A549 (cell line): Measurements from ENCODE around the gene CA12. TPM values are rescaled to one million over a fixed set of nuclear protein-coding genes. Genes with fewer than 3 reads are reported as not detected.

Experiments
- ATAC-seq, 2 experiments: fragments of 200-7000 bp in 1 of 2; fragments of >200 bp in 1 of 2; cut with Nextera tagmentation in 1 of 2; cut with Tn5 transposase in 1 of 2; 3 replicates each; pipeline versions ENCODE4 v1.8.0 to v1.9.1; 2018 to 2020; ENCODE audit warnings: mild to moderate bottlenecking in 1 of 2, moderate library complexity in 1 of 2
- CTCF ChIA-PET: fragments of 300-600 bp; sonication (Branson Sonifier 250); formaldehyde crosslinking; extraction: SDS; loops from one replicate; lab custom pipeline; 2021; ENCODE audit warnings: antibody characterized with exemption, inconsistent platforms; lab: Yijun Ruan, JAX
- POLR2A ChIA-PET: fragments of 350-600 bp; formaldehyde crosslinking; extraction: SDS; loops from one replicate; lab custom pipeline; 2021; ENCODE audit warnings: antibody characterized with exemption, inconsistent platforms; lab: Yijun Ruan, JAX
- DNase-seq, 2 experiments: peaks; one replicate each; pipeline versions ENCODE4 v3.0.0 to v3.0.0-alpha.2; 2011 to 2016; ENCODE audit warnings: low read depth in 1 of 2, low spot score in 1 of 2
- FAIRE-seq: peaks from 2 replicates; lab custom pipeline; 2011; peaks lifted over from hg19 to GRCh38; lab: Jason Lieb, UNC
- H3K27ac ChIP-seq, 2 experiments: fragments of >200 bp; sonication (Bioruptor Twin); formaldehyde crosslinking; 3 replicates each; pipeline ENCODE4 v1.5.1; 2016 to 2017
- H3K4me1 ChIP-seq: fragments of >200 bp; sonication (Bioruptor Twin); formaldehyde crosslinking; 3 replicates; pipeline ENCODE4 v1.6.1; 2016
- H3K4me2 ChIP-seq: fragments of >200 bp; sonication (Bioruptor Twin); formaldehyde crosslinking; 3 replicates; pipeline ENCODE4 v1.6.1; 2016
- H3K4me3 ChIP-seq: fragments of >200 bp; sonication (Bioruptor Twin); formaldehyde crosslinking; 3 replicates; pipeline ENCODE4 v1.5.1; 2016
- H3K9me3 ChIP-seq: fragments of >200 bp; sonication (Bioruptor Twin); formaldehyde crosslinking; 3 replicates; pipeline ENCODE4 v1.6.1; 2016
- CBX8 ChIP-seq: fragments of 200-600 bp; sonication (generic); IDR thresholded peaks from 2 replicates; pipeline ENCODE4 v1.6.1; 2016
- CHD2 ChIP-seq: fragments of 150-350 bp; IDR thresholded peaks from 2 replicates; pipeline ENCODE4 v1.6.1; 2014; ENCODE audit warnings: low read length; ENCODE audit not compliant: partially characterized antibody
- CHD4 ChIP-seq: fragments of 200-600 bp; sonication (generic); IDR thresholded peaks from 2 replicates; pipeline ENCODE4 v1.6.1; 2016; ENCODE audit warnings: antibody characterized with exemption, mild to moderate bottlenecking, borderline replicate concordance
- E2F6 ChIP-seq: IDR thresholded peaks from 2 replicates; pipeline ENCODE4 v1.6.1; 2012; ENCODE audit warnings: low read depth, borderline replicate concordance
- EHF ChIP-seq: fragments of 250-450 bp; sonication (Bioruptor Pico); IDR thresholded peaks from 2 replicates; pipeline ENCODE4 v1.5.0; 2020; ENCODE audit warnings: mild to moderate bottlenecking
- ELK1 ChIP-seq: fragments of 150-350 bp; IDR thresholded peaks from 2 replicates; pipeline ENCODE4 v1.6.1; 2014; ENCODE audit warnings: low read depth, mild to moderate bottlenecking, low read length
- ESRRA ChIP-seq: fragments of 150-350 bp; IDR thresholded peaks from 2 replicates; pipeline ENCODE4 v1.6.1; 2014; ENCODE audit warnings: mild to moderate bottlenecking, low read length, borderline replicate concordance
- HDAC2 ChIP-seq: fragments of 200-600 bp; sonication (generic); IDR thresholded peaks from 2 replicates; pipeline ENCODE4 v1.6.1; 2016
- HEYL ChIP-seq: fragments of 250-450 bp; sonication (Bioruptor Pico); IDR thresholded peaks from 2 replicates; pipeline ENCODE4 v1.8.0; 2021; ENCODE audit warnings: mild to moderate bottlenecking, moderate library complexity
- HMGXB4 ChIP-seq: fragments of 250-450 bp; sonication (Bioruptor Pico); IDR thresholded peaks from 2 replicates; pipeline ENCODE4 v1.5.0; 2021; ENCODE audit warnings: mild to moderate bottlenecking, moderate library complexity, borderline replicate concordance
- KDM5A ChIP-seq: fragments of 200-600 bp; sonication (generic); IDR thresholded peaks from 2 replicates; pipeline ENCODE4 v1.6.1; 2016; ENCODE audit warnings: antibody characterized with exemption, mild to moderate bottlenecking
- MAFK ChIP-seq: fragments of 450-650 bp; IDR thresholded peaks from 2 replicates; pipeline ENCODE4 v1.6.1; 2014; ENCODE audit not compliant: partially characterized antibody
- NPAS2 ChIP-seq: fragments of 250-450 bp; sonication (Bioruptor Pico); IDR thresholded peaks from 2 replicates; pipeline ENCODE4 v1.8.0; 2022; ENCODE audit warnings: mild to moderate bottlenecking, moderate library complexity, borderline replicate concordance
- PBX3 ChIP-seq: IDR thresholded peaks from 2 replicates; pipeline ENCODE4 v1.6.1; 2012
- PHF8 ChIP-seq: fragments of 200-600 bp; sonication (generic); IDR thresholded peaks from 2 replicates; pipeline ENCODE4 v1.6.1; 2016; ENCODE audit warnings: low read depth, mild to moderate bottlenecking, antibody characterized with exemption, moderate library complexity, borderline replicate concordance
- RAD21 ChIP-seq, 2 experiments: fragments of >200 bp in 1 of 2; sonication (Bioruptor Twin) in 1 of 2; formaldehyde crosslinking in 1 of 2; IDR thresholded peaks in 1 of 2; conservative IDR thresholded peaks in 1 of 2; 2 replicates in 1 of 2; 3 replicates in 1 of 2; pipeline ENCODE4 v1.6.1; 2012 to 2018; ENCODE audit warnings: inconsistent platforms in 1 of 2
- RFX5 ChIP-seq: fragments of 450-650 bp; IDR thresholded peaks from 2 replicates; pipeline ENCODE4 v1.7.1; 2014; ENCODE audit warnings: antibody characterized with exemption, mild to moderate bottlenecking, moderate library complexity
- RNF2 ChIP-seq: fragments of 200-600 bp; sonication (generic); IDR thresholded peaks from 2 replicates; pipeline ENCODE4 v1.6.1; 2016; ENCODE audit warnings: low read depth, mild to moderate bottlenecking, antibody characterized with exemption, moderate library complexity, borderline replicate concordance
- SMC3 ChIP-seq: fragments of >200 bp; sonication (Bioruptor Twin); formaldehyde crosslinking; IDR thresholded peaks from 3 replicates; pipeline ENCODE4 v1.6.1; 2018; ENCODE audit warnings: inconsistent platforms
- TP53 ChIP-seq: fragments of 250-450 bp; sonication (Bioruptor Pico); IDR thresholded peaks from 2 replicates; pipeline ENCODE4 v1.5.0; 2021; ENCODE audit warnings: mild to moderate bottlenecking, moderate library complexity
- ZC3H11A ChIP-seq: fragments of 450-650 bp; IDR thresholded peaks from 2 replicates; pipeline ENCODE4 v1.6.1; 2014; ENCODE audit warnings: antibody characterized with exemption, mild to moderate bottlenecking
- ZNF302 ChIP-seq: fragments of 250-450 bp; sonication (Bioruptor Pico); IDR thresholded peaks from 2 replicates; pipeline ENCODE4 v1.9.0; 2021; ENCODE audit warnings: inconsistent platforms, mild to moderate bottlenecking, moderate library complexity
- WGBS: methylation state at CpG from one replicate; pipeline ENCODE4 v1.1.6; 2017; ENCODE audit errors: missing lambda C conversion rate; 5-methylcytosine and 5-hydroxymethylcytosine counted together
- polyA plus RNA-seq, 4 experiments: library from polyadenylated mRNA; depleted of rRNA in 3 of 4; stranded (reverse); fragments of >200 nt; fragmentation: RNase III in 1 of 4; extraction: RNeasy Plus Mini Kit Qiagen cat#74134 plus additional on column Dnase treatment in 1 of 4; gene quantifications; 2 replicates in 3 of 4; 3 replicates in 1 of 4; pipeline ENCODE4 v1.2.3, GENCODE V29; 2011 to 2017

The CA12 gene
- polyA plus RNA-seq, 2 of the 4 experiments (the other 2 are of a cell fraction), result 129 to 323 TPM

- POLR2A ChIA-PET, result no interaction called here
- Histone ChIP-seq H3K27ac (peak overlapping the region in 1 of 2 experiments; percentile 1; a peak in 1 of 6 replicates), H3K4me1 (peaks cover 79% of the 10 kb centered on the region), H3K4me2 (no peak overlapping the region), H3K9me3 (no peaks in the 10 kb centered on the region), H3K4me3 (no peak overlapping the region)
- CTCF ChIA-PET, result interaction anchor here (0.5 to 3.3 kb wide), 7 partner anchors 10 to 115 kb away, joined by 3 to 16 read pairs (median 3); no protein-coding TSS in a partner anchor
- FAIRE-seq (no peak), ATAC-seq (no peak), DNase-seq (no peak)
- TF ChIP-seq E2F6 (no peak), ESRRA (no peak), CBX8 (no peak), PHF8 (no peak), KDM5A (no peak), RNF2 (no peak), HEYL (CRISPR knock-in tag) (no peak)
- WGBS, result 96% methylated on average over 4 of the region's 4 CpGs
These were observed 30.5 kb downstream of the CA12 start for GRCh38 chr15:63351170-63351569.

GRCh38 chr15:63350178-63350621, 31.4 kb downstream of the CA12 start:
- POLR2A ChIA-PET, result no interaction called here
- no peak for FAIRE-seq
- CTCF ChIA-PET, result interaction anchor here (0.6 to 3.3 kb wide), 7 partner anchors 10 to 314 kb away, joined by 3 to 16 read pairs (median 3); no protein-coding TSS in a partner anchor
- H3K4me3 ChIP-seq, result no peak overlapping the region
- no peak overlapping the region for H3K4me2 ChIP-seq
- H3K9me3 ChIP-seq, result no peaks in the 10 kb centered on the region
- TF ChIP-seq RAD21 (conservative IDR thresholded peaks at IDR 0.05 in 1 of 2, IDR thresholded peaks at IDR 0.05 in 1 of 2), result no peak
- TF ChIP-seq MAFK, result no peak
- TF ChIP-seq PBX3, result no peak
- no peak for TF ChIP-seq ZNF302
- no peak for TF ChIP-seq CBX8
- TF ChIP-seq CHD2, result no peak
- TF ChIP-seq HDAC2, result no peak
- TF ChIP-seq NPAS2, result no peak
- no peak for TF ChIP-seq TP53 (CRISPR knock-in tag)
- TF ChIP-seq ELK1, result no peak
- no peak for TF ChIP-seq ESRRA
- no peak for TF ChIP-seq SMC3
- no peak for TF ChIP-seq CHD4
- no peak for TF ChIP-seq ZC3H11A
- no peak for TF ChIP-seq PHF8
- TF ChIP-seq HMGXB4 (CRISPR knock-in tag), result no peak
- no peak for TF ChIP-seq RFX5
- no peak for TF ChIP-seq EHF
- no peak for TF ChIP-seq RNF2
- WGBS, result 88% methylated on average over 5 of the region's 5 CpGs
- no peak for ATAC-seq
- peaks cover 79% of the 10 kb centered on the region for H3K4me1 ChIP-seq
- DNase-seq, result no peak
- peak overlapping the region in 1 of 2 experiments; percentile 64; a peak in 2 of 6 replicates for H3K27ac ChIP-seq
